GM18873 (cell line): Measurements from ENCODE around the gene PTGIS.
"Not testable (repeated sequence)": the region's sequence is repeated elsewhere in the genome, so short reads cannot be mapped to it uniquely, and the experiment has no call there.

ENCODE experiments used
- ATAC-seq: cut with Tn5 transposase; IDR thresholded peaks from one replicate; pipeline ENCODE4 v1.9.1; 2021; ENCODE audit warnings: mild to moderate bottlenecking, moderate library complexity, moderate number of reproducible peaks; ENCODE audit not compliant: unreplicated experiment, low FRiP score

The PTGIS gene

DNA sequence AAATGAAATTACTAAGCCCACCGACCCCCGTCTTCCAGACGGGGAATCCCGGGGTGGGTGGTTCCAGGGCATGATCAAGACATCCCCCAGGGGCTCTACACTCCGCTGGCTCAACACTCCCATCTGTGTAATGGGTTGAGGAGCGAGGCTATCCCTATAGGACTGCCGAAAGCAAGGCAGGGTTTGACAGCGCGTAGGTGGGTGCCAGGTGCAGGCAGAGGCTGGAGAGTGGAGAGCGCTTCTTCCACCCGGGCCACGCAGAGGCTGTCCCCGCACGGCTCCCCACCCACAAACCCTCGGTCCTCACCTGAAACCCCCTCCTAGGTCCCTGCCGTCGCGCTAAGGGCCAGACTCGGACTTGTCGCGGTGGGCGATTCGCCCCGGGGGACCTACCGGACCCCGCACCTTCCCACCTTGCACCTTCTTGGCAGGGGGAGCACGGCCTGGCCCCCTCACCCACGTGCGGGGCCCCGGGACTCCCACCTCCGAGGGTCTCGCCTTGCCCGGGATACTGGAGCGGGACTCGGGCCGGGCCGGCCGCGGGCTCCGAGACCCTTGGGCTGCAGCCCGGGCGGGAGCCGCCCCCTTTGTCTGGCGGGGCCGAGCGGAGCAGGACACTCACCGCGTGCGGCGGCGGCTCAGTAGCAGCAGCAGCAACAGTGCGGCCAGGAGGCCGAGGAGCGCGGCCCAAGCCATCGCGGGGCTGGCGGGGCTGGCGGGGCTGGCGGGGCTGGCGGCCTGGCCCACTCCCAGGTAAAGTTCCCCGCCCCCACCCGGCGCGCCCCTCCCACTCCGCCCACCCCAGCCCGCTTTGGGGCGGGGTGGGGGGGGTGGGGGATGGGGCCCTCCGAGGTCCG, at the start of gene PTGIS:
TSS of gene PTGIS (minus strand) at position 717 of the 857 bp plus-strand sequence. CDS start at position 696, 21 bp downstream.
- ATAC-seq: no peak

- ATAC-seq: not testable (repeated sequence)
These were observed 49.5 kb upstream of the PTGIS start for GRCh38 chr20:49617394-49617793.

DNA sequence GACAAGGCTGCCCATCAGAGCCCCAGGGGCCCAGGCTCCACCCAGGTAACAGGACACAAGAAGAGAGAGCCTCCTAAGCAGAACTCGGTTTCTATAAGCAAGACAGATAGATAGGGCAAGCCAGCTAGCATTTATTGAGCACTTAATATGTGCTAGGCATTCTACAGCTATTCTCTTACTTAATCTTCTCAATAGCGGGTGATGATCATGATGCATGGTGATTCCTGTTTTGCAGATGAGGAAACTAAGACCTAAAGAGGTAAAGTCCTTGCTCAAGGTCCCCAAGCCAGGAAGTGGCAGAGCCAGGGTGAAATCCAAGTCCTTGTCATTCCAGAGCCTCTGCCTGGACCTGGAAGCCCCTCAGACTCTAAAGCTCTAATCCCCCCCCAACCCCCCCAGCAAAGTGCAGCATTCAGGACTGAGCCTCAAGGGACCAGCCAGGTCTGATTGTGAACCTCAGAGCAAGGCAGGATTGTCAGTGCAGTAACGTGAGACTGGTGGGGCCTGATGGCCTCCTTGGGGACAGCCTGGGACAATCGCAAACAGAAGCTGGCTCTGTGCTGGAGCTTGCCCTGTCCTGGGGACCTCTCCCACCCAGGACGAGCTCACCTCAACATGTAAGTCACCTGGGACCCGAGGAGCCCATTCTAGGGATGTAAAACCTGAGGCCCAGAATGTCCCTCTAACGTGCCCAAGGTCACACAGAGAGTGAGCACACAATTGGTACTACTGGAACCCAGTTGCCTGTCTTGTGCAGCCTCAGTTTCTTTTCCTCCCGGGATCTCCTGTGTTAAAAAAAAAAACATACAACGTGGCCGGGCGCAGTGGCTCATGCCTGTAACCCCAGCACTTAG, 48.4 kb upstream of the PTGIS start:
- no peak for ATAC-seq

DNA sequence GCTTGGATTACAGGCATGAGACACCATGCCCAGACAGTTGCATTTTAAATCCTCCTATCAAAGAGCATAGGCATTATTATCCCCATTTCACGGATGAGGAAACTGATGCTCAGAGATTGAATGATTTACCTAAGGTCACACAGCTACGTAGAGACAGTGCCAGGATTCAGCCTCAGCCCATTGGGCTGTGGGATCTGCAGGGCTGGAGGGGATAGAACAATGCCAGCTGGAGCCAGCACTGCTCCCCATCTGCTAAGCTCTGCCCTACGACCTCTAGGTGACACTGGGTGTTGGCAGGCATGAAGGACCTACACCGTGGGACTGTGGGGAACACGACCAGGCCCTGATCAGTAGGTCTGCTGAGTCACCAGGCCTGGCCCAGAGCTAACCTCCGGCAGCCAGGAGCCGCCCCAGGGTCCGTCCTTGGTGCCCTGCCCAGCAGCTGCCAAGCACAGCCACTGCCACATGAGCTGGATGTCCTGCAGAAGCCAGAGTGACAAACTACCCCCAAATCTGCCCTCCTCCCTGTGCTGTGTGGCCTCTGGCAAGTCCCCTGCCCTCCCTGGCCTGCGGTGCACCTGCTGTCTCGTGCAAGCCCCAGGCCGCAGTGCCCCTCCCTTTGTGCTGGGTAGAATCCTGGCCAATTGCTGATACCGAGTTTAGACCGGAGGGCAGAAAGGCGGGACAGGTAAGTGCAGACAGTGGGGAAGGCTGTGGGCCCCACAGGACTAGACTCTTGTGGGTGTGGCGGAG, 47.6 kb upstream of the PTGIS start:
- no peak for ATAC-seq

GRCh38 chr20:49615051-49615400, 47.1 kb upstream of the PTGIS start:
- ATAC-seq: not testable (repeated sequence)

DNA sequence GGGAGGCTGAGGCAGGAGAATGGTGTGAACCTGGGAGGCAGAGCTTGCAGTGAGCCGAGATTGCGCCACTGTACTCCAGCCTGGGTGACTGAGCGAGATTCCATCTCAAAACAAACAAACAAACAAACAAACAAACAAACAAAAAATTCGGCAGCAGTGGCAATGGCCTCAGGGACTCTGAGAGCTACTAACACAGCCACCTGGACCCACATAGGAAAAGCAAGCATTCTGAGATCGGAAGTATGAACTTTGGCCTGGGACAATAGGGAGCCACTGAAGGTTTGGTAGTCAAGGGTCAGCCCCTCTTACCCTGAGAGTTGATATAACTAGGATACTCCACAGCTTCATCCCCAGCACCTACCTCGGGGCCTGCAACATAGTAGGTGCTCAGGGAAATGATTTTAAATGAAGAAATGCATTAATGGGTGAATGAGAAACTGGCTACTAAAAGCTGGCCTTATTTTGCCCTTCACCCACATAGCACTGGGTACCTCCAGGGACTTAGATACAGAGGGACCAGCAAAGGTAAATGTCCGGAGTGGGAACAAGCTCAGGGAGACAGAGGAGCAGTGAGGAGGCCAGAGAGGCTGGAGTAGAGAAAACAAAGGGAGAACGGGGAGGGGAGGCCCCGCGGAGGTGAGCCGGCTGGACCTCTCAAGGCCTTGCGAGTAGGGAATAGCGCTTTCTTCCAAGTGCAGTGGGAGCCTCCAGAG, 46.6 kb upstream of the PTGIS start:
- no peak for ATAC-seq

DNA sequence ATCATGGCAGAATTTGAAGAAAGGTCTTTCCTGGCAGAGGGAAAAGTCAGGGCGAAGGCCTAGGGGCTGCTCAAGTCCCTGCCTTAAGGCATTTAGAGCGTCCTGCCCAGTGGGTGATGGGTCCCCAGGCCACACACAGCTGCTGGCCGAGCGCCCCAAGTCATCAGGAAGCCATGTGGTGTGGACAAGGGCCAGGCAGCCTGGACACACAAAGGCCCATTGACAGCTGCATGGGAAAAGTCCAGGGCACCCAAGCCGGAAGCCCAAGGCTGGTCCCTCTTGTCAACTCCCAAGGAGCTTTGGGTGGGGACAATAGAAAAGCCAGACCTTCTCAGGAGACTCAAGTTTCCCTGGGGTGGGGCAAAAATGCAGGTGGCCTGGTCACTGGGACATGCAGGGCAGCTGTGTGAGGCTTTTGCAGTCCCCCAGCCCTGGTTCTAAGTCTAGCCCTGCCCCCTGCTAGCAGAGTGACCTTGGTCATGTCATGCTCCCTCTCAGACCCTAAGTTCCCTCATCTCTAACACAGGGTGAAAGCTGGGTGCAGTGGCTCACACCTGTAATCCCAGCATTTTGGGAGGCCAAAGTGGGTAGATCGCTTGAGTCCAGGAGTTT, 44.3 kb upstream of the PTGIS start:
- ATAC-seq: no peak

- not testable (repeated sequence) for ATAC-seq
These were observed 43.7 kb upstream of the PTGIS start for GRCh38 chr20:49611539-49612126.

DNA sequence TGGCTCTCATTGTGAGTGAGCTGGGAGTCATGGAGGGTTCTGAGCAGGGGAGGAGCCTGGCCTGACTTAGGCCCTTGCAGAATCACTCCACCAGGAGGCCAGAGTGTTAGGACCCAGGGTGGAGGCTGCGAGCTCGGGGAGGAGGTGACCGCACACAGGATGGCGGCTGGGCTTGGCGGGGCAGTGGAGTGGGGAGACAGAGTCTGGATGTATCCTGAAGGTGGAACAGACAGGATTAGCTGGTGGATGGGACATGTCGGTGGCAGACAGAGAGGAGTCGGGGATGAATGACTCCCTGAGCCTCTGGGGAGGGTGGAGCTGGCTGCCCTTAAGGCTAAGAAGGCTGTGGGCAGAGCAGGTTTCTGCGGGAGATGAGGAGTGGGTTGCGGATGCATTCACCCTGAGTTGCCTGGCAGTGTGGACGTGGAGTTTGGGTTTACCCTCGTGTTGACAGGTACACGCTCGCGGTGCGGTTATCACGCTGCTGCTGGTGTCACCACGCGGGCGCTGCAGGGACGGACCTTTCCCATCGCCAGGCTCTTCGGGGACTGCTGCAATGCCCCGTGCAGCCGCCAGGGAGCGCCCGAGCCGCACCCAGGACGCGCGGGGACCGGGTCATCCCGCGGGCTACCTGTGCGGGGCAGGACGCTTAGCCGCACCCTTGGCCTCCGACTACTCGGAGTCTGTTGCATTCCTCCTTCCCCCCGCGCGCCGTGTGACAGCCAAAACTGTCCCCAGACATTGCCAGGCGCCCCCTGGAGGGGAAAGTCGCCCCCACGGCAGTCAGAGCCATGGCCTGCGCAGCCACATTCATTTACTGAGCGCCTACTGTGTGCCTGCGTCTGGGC, 43.0 kb upstream of the PTGIS start:
- ATAC-seq: no peak

DNA sequence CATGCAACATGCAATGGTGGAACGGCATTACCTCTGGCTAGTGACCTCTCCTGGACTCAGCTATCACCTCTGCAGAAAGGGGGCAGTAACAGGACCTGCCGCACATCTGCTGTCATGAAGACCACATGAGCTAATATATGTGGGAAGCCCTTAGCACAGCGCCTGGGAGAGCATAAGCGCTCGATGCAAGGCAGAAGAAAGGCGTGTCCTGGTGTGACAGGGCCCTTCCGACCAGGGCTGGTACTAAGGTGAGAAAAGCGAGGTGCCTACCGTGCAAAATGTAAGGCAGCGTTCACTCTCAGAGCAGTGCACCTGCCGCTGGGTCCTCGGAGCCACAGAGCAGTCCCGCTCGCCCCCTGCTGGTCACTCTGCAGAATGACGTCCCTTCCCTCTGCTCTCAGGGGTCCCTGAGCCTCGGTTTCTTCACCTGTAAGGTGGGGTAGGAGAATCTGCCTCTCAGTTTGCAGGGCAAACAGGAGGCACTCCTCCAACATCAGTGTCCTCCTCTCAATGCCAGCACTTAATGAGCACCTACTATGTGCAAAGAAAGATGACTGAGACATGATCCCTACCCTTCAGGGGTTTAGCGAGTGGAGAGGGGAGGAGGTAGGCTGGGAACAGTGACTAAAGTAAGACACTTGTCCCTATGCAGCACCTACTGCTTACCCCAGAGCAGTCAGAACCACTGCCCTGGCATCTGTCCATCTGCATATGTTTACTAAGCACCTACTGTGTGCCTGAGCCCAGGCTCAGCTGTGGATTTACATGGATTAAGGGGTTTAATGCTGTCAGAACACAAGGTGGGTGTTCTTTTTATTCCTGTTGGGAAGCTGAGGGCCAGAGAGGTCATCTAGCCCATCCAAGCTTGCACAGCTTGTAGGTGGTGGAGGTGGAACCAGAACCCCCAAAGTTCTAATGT, 41.1 kb upstream of the PTGIS start:
- no peak for ATAC-seq

DNA sequence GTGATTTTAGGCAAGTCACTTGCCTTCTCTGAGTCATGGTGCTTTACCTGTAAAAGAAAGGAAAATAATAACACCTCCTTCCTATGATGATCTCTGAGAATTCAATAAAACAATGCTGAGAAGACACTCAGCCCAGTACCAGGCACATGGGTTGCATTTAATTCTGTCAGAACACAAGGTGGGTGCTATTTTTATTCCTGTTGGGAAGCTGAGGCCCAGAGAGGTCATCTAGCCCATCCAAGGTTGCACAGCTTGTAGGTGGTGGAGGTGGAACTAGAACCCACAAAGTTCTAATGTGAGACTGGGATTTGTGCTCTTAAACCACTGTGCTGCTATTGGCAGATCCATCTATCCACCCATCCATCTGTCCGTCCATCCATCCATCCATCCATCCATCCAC, 39.6 kb upstream of the PTGIS start:
- no peak for ATAC-seq

DNA sequence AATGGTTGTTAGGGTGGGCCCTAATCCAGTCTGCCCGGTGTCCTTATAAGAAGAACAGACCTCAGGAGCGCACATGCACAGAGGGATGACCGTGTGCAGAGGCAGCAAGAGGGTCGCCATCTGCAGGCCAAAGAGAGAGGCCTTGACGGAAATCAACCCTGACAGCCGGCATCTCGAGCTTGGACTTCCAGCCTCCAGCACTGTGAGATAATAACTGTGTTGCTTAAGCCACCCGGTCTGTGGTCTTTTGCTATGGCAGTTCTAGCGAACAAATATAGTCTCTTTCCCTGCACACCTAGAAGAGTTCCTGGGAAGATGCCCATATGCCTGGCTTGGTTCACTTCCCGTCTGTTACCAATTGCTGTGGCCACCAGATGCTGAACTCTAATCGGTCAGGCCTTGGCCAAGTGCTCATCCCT, 35.3 kb upstream of the PTGIS start:
- ATAC-seq: no peak

DNA sequence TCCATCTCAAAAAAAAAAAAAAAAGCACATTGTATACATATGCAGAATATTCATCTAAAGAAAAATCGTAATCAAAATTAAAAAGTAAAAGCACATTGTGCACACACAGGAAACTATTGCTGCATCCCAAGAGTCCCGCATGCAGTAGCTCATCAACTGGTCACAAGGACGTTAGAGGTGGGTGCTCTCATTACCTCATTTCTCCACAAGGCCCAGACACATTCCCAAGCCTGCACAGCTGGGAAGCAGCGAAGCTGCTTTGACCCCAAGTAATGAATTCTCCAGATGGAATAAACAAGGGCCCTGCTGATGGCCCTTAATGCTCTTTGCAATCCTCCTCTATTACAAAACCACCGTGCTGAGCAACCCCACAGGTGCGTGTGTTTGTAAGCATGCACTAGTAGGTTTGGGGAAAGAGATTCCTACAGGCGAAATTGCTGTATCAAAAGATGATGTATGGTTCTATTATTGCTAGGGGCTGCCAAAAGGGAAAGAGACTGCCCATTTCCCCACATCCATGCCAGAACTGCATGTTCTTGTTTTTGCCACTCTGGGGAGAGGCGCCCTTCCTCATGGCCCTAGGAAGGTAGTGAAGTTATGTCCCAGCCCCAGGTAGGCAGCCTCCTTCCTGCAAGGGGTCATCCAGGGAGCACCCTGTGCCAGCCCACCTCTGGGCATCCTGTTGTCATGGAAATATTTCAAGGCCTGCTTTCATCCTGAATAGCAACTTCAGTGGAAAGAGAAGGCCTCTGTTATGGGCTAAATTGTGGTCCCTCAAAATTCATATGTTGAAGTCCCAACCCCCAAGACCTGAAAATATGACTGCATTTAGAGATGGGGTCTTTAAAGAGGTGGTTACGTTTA, 34.6 kb upstream of the PTGIS start:
- no peak for ATAC-seq

- no peak for ATAC-seq
These were observed 33.4 kb upstream of the PTGIS start for GRCh38 chr20:49601153-49601924.

- no peak for ATAC-seq
These were observed 31.8 kb upstream of the PTGIS start for GRCh38 chr20:49599746-49600113.
